ENCODE results near the gene PPP1R12C. TPM values are rescaled to one million over a fixed set of nuclear protein-coding genes. Genes with fewer than 3 reads are reported as not detected.
A peak's percentile ranks its signal among the peaks of the same experiment; 100 is the strongest.

The PPP1R12C gene
- total and polyA plus RNA-seq, 7 donors: 20.5 to 59.1 (median 28.5) TPM

DNA sequence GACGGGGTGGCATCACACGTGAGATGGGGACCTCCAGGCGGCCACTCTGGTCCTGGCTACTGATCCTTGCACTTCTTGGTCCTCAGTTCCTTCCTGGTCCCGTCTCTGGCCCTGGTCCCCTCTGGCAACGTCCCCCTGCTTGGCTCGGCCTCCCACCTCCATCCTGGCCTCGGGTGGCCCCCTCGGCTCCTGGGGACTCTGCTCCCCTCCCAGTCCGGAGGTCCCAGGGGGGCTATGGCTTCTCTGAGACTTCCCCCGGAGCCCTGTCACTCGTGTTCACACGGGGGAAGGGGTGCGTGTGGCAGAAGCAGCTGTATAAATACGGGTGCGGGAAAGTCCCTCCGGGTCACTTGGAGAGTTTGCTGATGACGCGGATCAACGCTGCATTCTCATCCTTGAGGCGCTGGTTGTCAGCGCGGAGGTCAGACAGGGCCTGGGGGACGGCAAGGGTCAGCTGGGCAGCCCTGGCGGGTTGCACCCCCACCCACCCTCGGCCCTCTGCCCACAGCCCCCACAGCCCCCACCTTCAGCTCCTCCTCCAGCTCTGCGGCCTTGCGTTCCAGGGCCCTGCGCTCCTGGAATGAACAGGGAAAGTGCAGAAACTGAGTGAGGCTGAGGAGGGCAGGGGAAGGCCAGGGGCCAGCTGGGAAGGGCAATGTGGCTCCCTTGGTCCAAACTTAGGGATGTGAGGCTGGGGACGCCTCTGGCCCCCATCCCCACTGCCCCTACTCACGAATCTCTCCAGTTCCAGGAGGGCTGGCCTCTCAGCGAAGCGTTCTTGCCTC is 26.1 kb downstream of the PPP1R12C start:
- peaks cover 3 to 45% of the 10 kb centered on the region in 2 donors for H3K36me3 ChIP-seq (ENCODE audit: insufficient read depth in 1 of 2, low read depth in 1 of 2)
- no peak overlapping the region for H3K27ac ChIP-seq
- no peaks in the 10 kb centered on the region for H3K9me3 ChIP-seq
- intact Hi-C loops (cut with DNase I): no loop called here
- 79 to 84% (median 83%) methylated on average over 28 to 32 of the region's 32 CpGs for WGBS, 3 donors
- no peak overlapping the region for H3K4me3 ChIP-seq
- TF ChIP-seq, protein P1, sequence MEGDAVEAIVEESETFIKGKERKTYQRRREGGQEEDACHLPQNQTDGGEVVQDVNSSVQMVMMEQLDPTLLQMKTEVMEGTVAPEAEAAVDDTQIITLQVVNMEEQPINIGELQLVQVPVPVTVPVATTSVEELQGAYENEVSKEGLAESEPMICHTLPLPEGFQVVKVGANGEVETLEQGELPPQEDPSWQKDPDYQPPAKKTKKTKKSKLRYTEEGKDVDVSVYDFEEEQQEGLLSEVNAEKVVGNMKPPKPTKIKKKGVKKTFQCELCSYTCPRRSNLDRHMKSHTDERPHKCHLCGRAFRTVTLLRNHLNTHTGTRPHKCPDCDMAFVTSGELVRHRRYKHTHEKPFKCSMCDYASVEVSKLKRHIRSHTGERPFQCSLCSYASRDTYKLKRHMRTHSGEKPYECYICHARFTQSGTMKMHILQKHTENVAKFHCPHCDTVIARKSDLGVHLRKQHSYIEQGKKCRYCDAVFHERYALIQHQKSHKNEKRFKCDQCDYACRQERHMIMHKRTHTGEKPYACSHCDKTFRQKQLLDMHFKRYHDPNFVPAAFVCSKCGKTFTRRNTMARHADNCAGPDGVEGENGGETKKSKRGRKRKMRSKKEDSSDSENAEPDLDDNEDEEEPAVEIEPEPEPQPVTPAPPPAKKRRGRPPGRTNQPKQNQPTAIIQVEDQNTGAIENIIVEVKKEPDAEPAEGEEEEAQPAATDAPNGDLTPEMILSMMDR (IDR thresholded peaks at IDR 0.05): no peak
- H3K27me3 ChIP-seq (ENCODE audit: insufficient read depth in 3 of 3, low read length in 2 of 3): peaks cover 0 to 22% (median 3%) of the 10 kb centered on the region in 3 donors
- H3K4me1 ChIP-seq: peaks cover 20% of the 10 kb centered on the region
- ATAC-seq (no peak), DNase-seq (peak in 1 of 2 donors; percentile 21)

DNA sequence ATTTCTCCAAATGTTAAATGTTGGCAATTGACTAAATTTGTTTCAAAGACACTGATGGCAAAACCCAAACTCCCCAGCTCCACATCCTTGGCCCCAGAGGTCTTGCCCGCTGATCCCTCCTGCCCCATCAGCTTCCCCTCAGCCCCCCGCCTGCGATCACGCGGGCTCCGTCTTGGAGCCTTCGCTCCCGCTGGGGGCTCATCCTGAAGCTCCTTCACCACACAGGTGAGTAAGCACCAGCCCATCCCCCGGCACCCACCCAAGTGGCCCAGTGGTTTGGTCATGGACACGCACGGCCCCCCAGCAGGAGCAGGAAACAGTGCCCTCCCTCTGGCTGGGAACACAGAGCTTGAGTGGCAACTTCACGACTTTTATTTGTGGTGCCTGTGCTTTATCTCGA is 26.9 kb downstream of the PPP1R12C start:
- whole genome bisulfite sequencing, 3 donors: 92 to 97% (median 97%) methylated on average over 13 of the region's 13 CpGs
- TF ChIP-seq, protein P1 (IDR thresholded peaks at IDR 0.05): no peak
- intact Hi-C loops (cut with DNase I): no loop called here
- Histone ChIP-seq H3K9me3 (no peaks in the 10 kb centered on the region), H3K36me3 (ENCODE audit: insufficient read depth in 1 of 2, low read depth in 1 of 2) (peaks cover 3 to 44% of the 10 kb centered on the region in 2 donors), H3K27ac (no peak overlapping the region), H3K4me1 (peaks cover 20% of the 10 kb centered on the region), H3K27me3 (ENCODE audit: insufficient read depth in 3 of 3, low read length in 2 of 3) (peaks cover 0 to 30% (median 11%) of the 10 kb centered on the region in 3 donors), H3K4me3 (no peak overlapping the region)
- ATAC-seq (no peak), DNase-seq (peak in 1 of 2 donors; percentile 14)

DNA sequence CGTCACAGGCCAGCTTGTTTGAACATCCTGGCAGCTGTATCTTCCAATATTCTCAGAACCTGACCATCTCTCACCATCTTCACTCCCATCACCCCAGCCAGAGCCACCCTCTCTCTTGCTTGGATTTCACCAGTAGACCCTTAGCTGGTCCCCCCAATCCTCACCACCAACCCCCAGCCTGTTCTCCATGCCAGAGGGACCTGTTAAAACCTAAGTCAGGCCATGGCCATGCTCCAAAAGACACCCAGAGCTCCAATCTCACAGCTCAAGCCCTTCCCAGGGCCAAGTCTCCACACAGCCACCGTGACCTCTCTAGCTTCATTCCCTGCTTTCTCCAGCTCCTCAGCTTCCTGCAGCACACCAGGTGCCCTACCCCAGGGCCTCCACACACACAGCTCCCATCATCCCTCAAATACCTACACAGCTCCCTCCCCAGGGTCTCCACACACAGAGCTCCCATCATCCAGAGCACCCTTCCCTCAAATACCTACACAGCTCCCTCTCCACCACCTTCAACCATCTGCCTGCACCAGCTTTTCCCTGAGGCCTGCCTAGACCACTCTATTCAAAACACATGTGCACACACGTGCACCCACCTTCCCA is 28.0 kb downstream of the PPP1R12C start:
- peaks cover 20% of the 10 kb centered on the region for H3K4me1 ChIP-seq
- H3K9me3 ChIP-seq: no peaks in the 10 kb centered on the region
- H3K36me3 ChIP-seq (ENCODE audit: insufficient read depth in 1 of 2, low read depth in 1 of 2): peaks cover 3 to 32% of the 10 kb centered on the region in 2 donors
- no peak overlapping the region for H3K27ac ChIP-seq
- ATAC-seq (no peak), DNase-seq (no peak)
- no peak overlapping the region for H3K4me3 ChIP-seq
- intact Hi-C loops (cut with DNase I): loop anchor here in 1 of 2 donors (2.0 kb wide), 1 partner anchor 71 kb away; no protein-coding TSS in a partner anchor
- H3K27me3 ChIP-seq (ENCODE audit: insufficient read depth in 3 of 3, low read length in 2 of 3): peaks cover 0 to 41% (median 14%) of the 10 kb centered on the region in 3 donors
- WGBS, 3 donors: 77 to 89% (median 84%) methylated on average over 3 of the region's 3 CpGs
- TF ChIP-seq, protein P1 (IDR thresholded peaks at IDR 0.05): no peak

DNA sequence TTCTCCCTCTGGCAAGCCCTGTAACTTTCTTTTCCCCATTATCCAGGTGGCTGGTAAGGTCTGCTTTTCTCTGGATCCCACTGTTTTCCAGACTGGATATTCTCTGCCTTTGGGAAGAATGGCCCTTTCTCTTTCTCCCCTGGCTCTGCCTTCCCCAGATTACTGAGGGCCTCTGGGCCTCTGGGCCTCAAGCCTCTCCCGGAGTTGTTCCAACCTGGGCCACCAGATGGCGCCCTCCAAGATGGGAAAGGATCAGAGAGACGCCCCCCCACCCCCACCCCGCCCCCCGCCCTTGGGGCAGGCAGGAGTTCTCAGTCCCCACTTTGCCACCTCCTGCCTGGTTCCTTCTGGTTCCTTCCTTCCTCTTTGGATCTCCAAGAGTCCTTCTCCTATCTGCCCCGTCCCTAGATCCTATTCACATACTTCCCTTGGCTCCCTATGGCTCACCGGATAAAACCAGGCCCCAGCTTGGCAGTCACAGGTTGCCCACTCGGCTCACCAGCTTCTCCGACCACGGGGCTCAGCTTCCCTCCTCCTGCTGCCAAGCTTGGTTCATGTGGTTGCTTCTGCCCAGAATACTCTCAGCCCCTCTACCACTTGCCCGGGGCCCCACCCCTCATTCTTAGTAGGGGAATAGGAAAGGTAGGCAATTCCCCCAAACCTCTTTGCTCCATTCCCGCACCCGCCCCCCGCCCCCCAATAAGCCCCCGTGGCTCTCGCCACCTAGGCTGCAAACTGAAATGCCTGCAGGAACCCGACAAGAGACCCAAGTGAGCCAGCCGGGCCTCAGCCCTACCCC is 28.7 kb downstream of the PPP1R12C start:
- no peak overlapping the region for H3K4me3 ChIP-seq
- no peaks in the 10 kb centered on the region for H3K9me3 ChIP-seq
- DNase-seq: peak; percentile 80 to 89
- intact Hi-C loops (cut with DNase I): loop anchor here in 1 of 2 donors (2.0 kb wide), 1 partner anchor 72 kb away; no protein-coding TSS in a partner anchor
- H3K4me1 ChIP-seq: peaks cover 20% of the 10 kb centered on the region
- peak in 3 of 4 donors; percentile 30 to 62 (median 49) for ATAC-seq
- 41 to 50% (median 43%) methylated on average over 14 to 18 of the region's 18 CpGs for WGBS, 3 donors
- no peak overlapping the region for H3K27ac ChIP-seq
- TF ChIP-seq, protein P1 (IDR thresholded peaks at IDR 0.05): peak; percentile 75
- H3K27me3 ChIP-seq (ENCODE audit: insufficient read depth in 3 of 3, low read length in 2 of 3): peaks cover 0 to 48% (median 14%) of the 10 kb centered on the region in 3 donors
- peaks cover 3 to 31% of the 10 kb centered on the region in 2 donors for H3K36me3 ChIP-seq (ENCODE audit: insufficient read depth in 1 of 2, low read depth in 1 of 2)
